Endothelial cell (in vitro differentiated cells): ENCODE data around the gene CNTNAP5. TPM values are rescaled to one million over a fixed set of nuclear protein-coding genes. Genes with fewer than 3 reads are reported as not detected.

ENCODE experiments used
- DNase-seq: peaks from one replicate; pipeline ENCODE4 v3.0.0; 2021; ENCODE audit warnings: low spot score
- H3K27ac Mint-ChIP-seq: one replicate; pipeline ENCODE4 v1.8.0; 2021; ENCODE audit warnings: mixed read lengths, inconsistent platforms; ENCODE audit not compliant: unreplicated experiment
- H3K27me3 Mint-ChIP-seq: one replicate; pipeline ENCODE4 v1.8.0; 2021; ENCODE audit warnings: mild to moderate bottlenecking, moderate library complexity, mixed read lengths, inconsistent platforms; ENCODE audit not compliant: unreplicated experiment
- H3K36me3 Mint-ChIP-seq: one replicate; pipeline ENCODE4 v1.8.0; 2021; ENCODE audit warnings: mild to moderate bottlenecking, low read depth, mixed read lengths, inconsistent platforms; ENCODE audit not compliant: unreplicated experiment
- H3K4me1 Mint-ChIP-seq: one replicate; pipeline ENCODE4 v1.8.0; 2021; ENCODE audit warnings: mild to moderate bottlenecking, mixed read lengths, inconsistent platforms; ENCODE audit not compliant: unreplicated experiment
- H3K4me3 Mint-ChIP-seq: one replicate; pipeline ENCODE4 v1.8.0; 2021; ENCODE audit warnings: mild to moderate bottlenecking, mixed read lengths, inconsistent platforms; ENCODE audit not compliant: unreplicated experiment
- H3K9me3 Mint-ChIP-seq: one replicate; pipeline ENCODE4 v1.8.0; 2021; ENCODE audit warnings: mixed read lengths, inconsistent platforms; ENCODE audit not compliant: unreplicated experiment
- CTCF ChIP-seq: fragments of 200-600 bp; sonication (generic); IDR thresholded peaks from one replicate; pipeline ENCODE4 v1.5.0; 2021; ENCODE audit warnings: antibody characterized with exemption; ENCODE audit not compliant: unreplicated experiment
- total RNA-seq: library from RNA; stranded (reverse); fragmentation: NEBNext Ultra II Directional; extraction: Animal tissue kit (Norgen Biotek cat#: 25700); gene quantifications from one replicate; pipeline ENCODE4 v1.2.1, GENCODE V29; 2021; ENCODE audit not compliant: unreplicated experiment

Gene CNTNAP5
- total RNA-seq, 1 donor from 2014 or later = 5.0 TPM

GRCh38 chr2:124933883-124934282 is 908.8 kb downstream of the CNTNAP5 start:
- Mint-ChIP-seq H3K27ac (no peak overlapping the region), H3K4me3 (no peak overlapping the region), H3K9me3 (no peaks in the 10 kb centered on the region), H3K4me1 (peaks cover 9% of the 10 kb centered on the region), H3K27me3 (no peaks in the 10 kb centered on the region), H3K36me3 (no peaks in the 10 kb centered on the region)
- no peak for DNase-seq
- no peak for TF ChIP-seq CTCF

GRCh38 chr2:124953921-124954320 is 928.8 kb downstream of the CNTNAP5 start:
- no peak for DNase-seq
- no peak overlapping the region for H3K27ac Mint-ChIP-seq
- H3K9me3 Mint-ChIP-seq = no peaks in the 10 kb centered on the region
- H3K27me3 Mint-ChIP-seq = no peaks in the 10 kb centered on the region
- H3K36me3 Mint-ChIP-seq = no peaks in the 10 kb centered on the region
- no peak overlapping the region for H3K4me3 Mint-ChIP-seq
- TF ChIP-seq CTCF = no peak
- peaks cover 5% of the 10 kb centered on the region for H3K4me1 Mint-ChIP-seq

- DNase-seq = no peak
- no peaks in the 10 kb centered on the region for H3K36me3 Mint-ChIP-seq
- H3K27ac Mint-ChIP-seq = no peak overlapping the region
- H3K27me3 Mint-ChIP-seq = no peaks in the 10 kb centered on the region
- H3K9me3 Mint-ChIP-seq = no peaks in the 10 kb centered on the region
- TF ChIP-seq CTCF = no peak
- no peak overlapping the region for H3K4me3 Mint-ChIP-seq
- no peaks in the 10 kb centered on the region for H3K4me1 Mint-ChIP-seq
Observed at GRCh38 chr2:124959581-124959980, 934.5 kb downstream of the CNTNAP5 start.

GRCh38 chr2:124961132-124961531 is 936.0 kb downstream of the CNTNAP5 start:
- H3K9me3 Mint-ChIP-seq = no peaks in the 10 kb centered on the region
- no peaks in the 10 kb centered on the region for H3K27me3 Mint-ChIP-seq
- no peak for TF ChIP-seq CTCF
- DNase-seq = no peak
- H3K4me1 Mint-ChIP-seq = no peaks in the 10 kb centered on the region
- no peaks in the 10 kb centered on the region for H3K36me3 Mint-ChIP-seq
- H3K27ac Mint-ChIP-seq = no peak overlapping the region
- H3K4me3 Mint-ChIP-seq = no peak overlapping the region
